ENCODE data around the gene KDR.

Gene KDR

GRCh38 chr4:55079451-55080173, 45.8 kb downstream of the KDR start:
- DNase-seq (ENCODE audit: low spot score) = no peak

- DNase-seq (ENCODE audit: low spot score) = no peak
Observed at GRCh38 chr4:55078987-55079386, 46.4 kb downstream of the KDR start.

GRCh38 chr4:55077577-55077976, 47.8 kb downstream of the KDR start:
- no peak for DNase-seq (ENCODE audit: low spot score)

GRCh38 chr4:55075823-55076716, 49.3 kb downstream of the KDR start:
- DNase-seq (ENCODE audit: low spot score) = no peak

- no peak for DNase-seq (ENCODE audit: low spot score)
Observed at GRCh38 chr4:55075376-55075775, 50.0 kb downstream of the KDR start.

- DNase-seq (ENCODE audit: low spot score) = no peak
Observed at GRCh38 chr4:55074386-55074785, 51.0 kb downstream of the KDR start.

- DNase-seq (ENCODE audit: low spot score) = no peak
Observed at GRCh38 chr4:55071951-55072350, 53.4 kb downstream of the KDR start.

GRCh38 chr4:55069248-55069647, 56.1 kb downstream of the KDR start:
- DNase-seq (ENCODE audit: low spot score) = no peak

GRCh38 chr4:55068522-55068921, 56.9 kb downstream of the KDR start:
- DNase-seq (ENCODE audit: low spot score) = no peak

- DNase-seq (ENCODE audit: low spot score) = no peak
Observed at GRCh38 chr4:55066018-55066417, 59.4 kb downstream of the KDR start.

- DNase-seq (ENCODE audit: low spot score) = no peak
Observed at GRCh38 chr4:55055529-55055928, 69.9 kb downstream of the KDR start.

GRCh38 chr4:55051532-55051931, 73.9 kb downstream of the KDR start:
- DNase-seq (ENCODE audit: low spot score) = no peak

- no peak for DNase-seq (ENCODE audit: low spot score)
Observed at GRCh38 chr4:55050418-55050950, 74.9 kb downstream of the KDR start.

GRCh38 chr4:55038176-55038890, 87.1 kb downstream of the KDR start:
- DNase-seq (ENCODE audit: low spot score) = no peak

GRCh38 chr4:55037728-55038127, 87.7 kb downstream of the KDR start:
- DNase-seq (ENCODE audit: low spot score) = no peak

- no peak for DNase-seq (ENCODE audit: low spot score)
Observed at GRCh38 chr4:55036405-55036804, 89.0 kb downstream of the KDR start.

- DNase-seq (ENCODE audit: low spot score) = no peak
Observed at GRCh38 chr4:55035892-55036291, 89.5 kb downstream of the KDR start.

- DNase-seq (ENCODE audit: low spot score) = no peak
Observed at GRCh38 chr4:55033296-55033695, 92.1 kb downstream of the KDR start.

- no peak for DNase-seq (ENCODE audit: low spot score)
Observed at GRCh38 chr4:55032788-55033187, 92.6 kb downstream of the KDR start.

GRCh38 chr4:55032179-55032578, 93.2 kb downstream of the KDR start:
- DNase-seq (ENCODE audit: low spot score) = no peak

GRCh38 chr4:55031158-55031557, 94.2 kb downstream of the KDR start:
- no peak for DNase-seq (ENCODE audit: low spot score)

- no peak for DNase-seq (ENCODE audit: low spot score)
Observed at GRCh38 chr4:55030589-55030988, 94.8 kb downstream of the KDR start.
